ENCODE results near the gene OSBPL7.

- TF ChIP-seq, protein P1, sequence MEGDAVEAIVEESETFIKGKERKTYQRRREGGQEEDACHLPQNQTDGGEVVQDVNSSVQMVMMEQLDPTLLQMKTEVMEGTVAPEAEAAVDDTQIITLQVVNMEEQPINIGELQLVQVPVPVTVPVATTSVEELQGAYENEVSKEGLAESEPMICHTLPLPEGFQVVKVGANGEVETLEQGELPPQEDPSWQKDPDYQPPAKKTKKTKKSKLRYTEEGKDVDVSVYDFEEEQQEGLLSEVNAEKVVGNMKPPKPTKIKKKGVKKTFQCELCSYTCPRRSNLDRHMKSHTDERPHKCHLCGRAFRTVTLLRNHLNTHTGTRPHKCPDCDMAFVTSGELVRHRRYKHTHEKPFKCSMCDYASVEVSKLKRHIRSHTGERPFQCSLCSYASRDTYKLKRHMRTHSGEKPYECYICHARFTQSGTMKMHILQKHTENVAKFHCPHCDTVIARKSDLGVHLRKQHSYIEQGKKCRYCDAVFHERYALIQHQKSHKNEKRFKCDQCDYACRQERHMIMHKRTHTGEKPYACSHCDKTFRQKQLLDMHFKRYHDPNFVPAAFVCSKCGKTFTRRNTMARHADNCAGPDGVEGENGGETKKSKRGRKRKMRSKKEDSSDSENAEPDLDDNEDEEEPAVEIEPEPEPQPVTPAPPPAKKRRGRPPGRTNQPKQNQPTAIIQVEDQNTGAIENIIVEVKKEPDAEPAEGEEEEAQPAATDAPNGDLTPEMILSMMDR (IDR thresholded peaks at IDR 0.05 in 2 of 3, conservative IDR thresholded peaks at IDR 0.05 in 1 of 3; ENCODE audit: borderline replicate concordance in 1 of 3, insufficient read depth in 1 of 3, low read depth in 2 of 3, low read length in 2 of 3) = no peak
- TF ChIP-seq JUND (IDR thresholded peaks at IDR 0.05) (no peak), POLR2AphosphoS5 (IDR thresholded peaks at IDR 0.05; ENCODE audit: low read depth, low read length) (no peak), POLR2A (IDR thresholded peaks at IDR 0.05; ENCODE audit: borderline replicate concordance, extremely low read depth, insufficient read depth, insufficient read length) (no peak), YY1 (IDR thresholded peaks at IDR 0.05; ENCODE audit: extremely low read depth, insufficient replicate concordance, low read depth, low read length) (no peak), CBX3 (IDR thresholded peaks at IDR 0.05; ENCODE audit: low read depth) (no peak), RAD21 (IDR thresholded peaks at IDR 0.05; ENCODE audit: low read depth) (no peak)
- TF ChIP-seq, protein P2, sequence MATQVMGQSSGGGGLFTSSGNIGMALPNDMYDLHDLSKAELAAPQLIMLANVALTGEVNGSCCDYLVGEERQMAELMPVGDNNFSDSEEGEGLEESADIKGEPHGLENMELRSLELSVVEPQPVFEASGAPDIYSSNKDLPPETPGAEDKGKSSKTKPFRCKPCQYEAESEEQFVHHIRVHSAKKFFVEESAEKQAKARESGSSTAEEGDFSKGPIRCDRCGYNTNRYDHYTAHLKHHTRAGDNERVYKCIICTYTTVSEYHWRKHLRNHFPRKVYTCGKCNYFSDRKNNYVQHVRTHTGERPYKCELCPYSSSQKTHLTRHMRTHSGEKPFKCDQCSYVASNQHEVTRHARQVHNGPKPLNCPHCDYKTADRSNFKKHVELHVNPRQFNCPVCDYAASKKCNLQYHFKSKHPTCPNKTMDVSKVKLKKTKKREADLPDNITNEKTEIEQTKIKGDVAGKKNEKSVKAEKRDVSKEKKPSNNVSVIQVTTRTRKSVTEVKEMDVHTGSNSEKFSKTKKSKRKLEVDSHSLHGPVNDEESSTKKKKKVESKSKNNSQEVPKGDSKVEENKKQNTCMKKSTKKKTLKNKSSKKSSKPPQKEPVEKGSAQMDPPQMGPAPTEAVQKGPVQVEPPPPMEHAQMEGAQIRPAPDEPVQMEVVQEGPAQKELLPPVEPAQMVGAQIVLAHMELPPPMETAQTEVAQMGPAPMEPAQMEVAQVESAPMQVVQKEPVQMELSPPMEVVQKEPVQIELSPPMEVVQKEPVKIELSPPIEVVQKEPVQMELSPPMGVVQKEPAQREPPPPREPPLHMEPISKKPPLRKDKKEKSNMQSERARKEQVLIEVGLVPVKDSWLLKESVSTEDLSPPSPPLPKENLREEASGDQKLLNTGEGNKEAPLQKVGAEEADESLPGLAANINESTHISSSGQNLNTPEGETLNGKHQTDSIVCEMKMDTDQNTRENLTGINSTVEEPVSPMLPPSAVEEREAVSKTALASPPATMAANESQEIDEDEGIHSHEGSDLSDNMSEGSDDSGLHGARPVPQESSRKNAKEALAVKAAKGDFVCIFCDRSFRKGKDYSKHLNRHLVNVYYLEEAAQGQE (IDR thresholded peaks at IDR 0.05; ENCODE audit: low read depth) = no peak
Observed at GRCh38 chr17:47792457-47792856, 29.1 kb downstream of the OSBPL7 start.

All from HCT116 (cell line).